Central memory CD4-positive, alpha-beta T cell (primary cell): ENCODE measurements around the gene RNASET2.
"Not testable (repeated sequence)": the region's sequence is repeated elsewhere in the genome, so short reads cannot be mapped to it uniquely, and the experiment has no call there.

Experiments used
- DNase-seq: peaks from one replicate; pipeline ENCODE4 v3.0.0; 2022

RNASET2 gene

GRCh38 chr6:166925141-166925996 is 31.0 kb downstream of the RNASET2 start:
- DNase-seq: no peak

- no peak for DNase-seq
Observed at GRCh38 chr6:166924531-166924930, 31.8 kb downstream of the RNASET2 start.

GRCh38 chr6:166922937-166923336 is 33.4 kb downstream of the RNASET2 start:
- no peak for DNase-seq

GRCh38 chr6:166921570-166921969 is 34.8 kb downstream of the RNASET2 start:
- no peak for DNase-seq

GRCh38 chr6:166916824-166917223 is 39.5 kb downstream of the RNASET2 start:
- DNase-seq: no peak

- not testable (repeated sequence) for DNase-seq
Observed at GRCh38 chr6:166915484-166915883, 40.9 kb downstream of the RNASET2 start.

GRCh38 chr6:166914952-166915351 is 41.4 kb downstream of the RNASET2 start:
- DNase-seq: not testable (repeated sequence)

GRCh38 chr6:166911248-166911677 is 45.1 kb downstream of the RNASET2 start:
- no peak for DNase-seq

- DNase-seq: no peak
Observed at GRCh38 chr6:166910601-166911000, 45.7 kb downstream of the RNASET2 start.

- no peak for DNase-seq
Observed at GRCh38 chr6:166908811-166909210, 47.5 kb downstream of the RNASET2 start.

GRCh38 chr6:166907871-166908806 is 48.2 kb downstream of the RNASET2 start:
- DNase-seq: no peak

GRCh38 chr6:166907373-166907841 is 48.9 kb downstream of the RNASET2 start:
- no peak for DNase-seq

- no peak for DNase-seq
Observed at GRCh38 chr6:166906376-166907044, 49.8 kb downstream of the RNASET2 start.

- no peak for DNase-seq
Observed at GRCh38 chr6:166905505-166906134, 50.7 kb downstream of the RNASET2 start.

GRCh38 chr6:166905013-166905412 is 51.3 kb downstream of the RNASET2 start:
- no peak for DNase-seq

- DNase-seq: no peak
Observed at GRCh38 chr6:166904101-166904746, 52.1 kb downstream of the RNASET2 start.

GRCh38 chr6:166903500-166903899 is 52.9 kb downstream of the RNASET2 start:
- DNase-seq: no peak

GRCh38 chr6:166903027-166903426 is 53.3 kb downstream of the RNASET2 start:
- no peak for DNase-seq

- DNase-seq: no peak
Observed at GRCh38 chr6:166902211-166902755, 54.1 kb downstream of the RNASET2 start.

GRCh38 chr6:166901626-166902025 is 54.7 kb downstream of the RNASET2 start:
- no peak for DNase-seq

- no peak for DNase-seq
Observed at GRCh38 chr6:166900956-166901607, 55.3 kb downstream of the RNASET2 start.
